ENCODE results near the gene CLMN.

The CLMN gene

GRCh38 chr14:95255013-95255412, 64.7 kb downstream of the CLMN start:
- no peak overlapping the region for H3K4me3 ChIP-seq (ENCODE audit: low read depth, low read length)
- no peak for DNase-seq (ENCODE audit: low read depth)
- TF ChIP-seq CTCF (conservative IDR thresholded peaks at IDR 0.05; ENCODE audit: low read depth, low read length) = no peak

GRCh38 chr14:95254288-95254687, 65.4 kb downstream of the CLMN start:
- no peak for DNase-seq (ENCODE audit: low read depth)
- TF ChIP-seq CTCF (conservative IDR thresholded peaks at IDR 0.05; ENCODE audit: low read depth, low read length) = no peak
- H3K4me3 ChIP-seq (ENCODE audit: low read depth, low read length) = no peak overlapping the region

- DNase-seq (ENCODE audit: low read depth) = no peak
- no peak for TF ChIP-seq CTCF (conservative IDR thresholded peaks at IDR 0.05; ENCODE audit: low read depth, low read length)
Observed at GRCh38 chr14:95253039-95253630, 66.6 kb downstream of the CLMN start.

GRCh38 chr14:95252219-95252618, 67.5 kb downstream of the CLMN start:
- DNase-seq (ENCODE audit: low read depth) = no peak
- TF ChIP-seq CTCF (conservative IDR thresholded peaks at IDR 0.05; ENCODE audit: low read depth, low read length) = no peak
- no peak overlapping the region for H3K4me3 ChIP-seq (ENCODE audit: low read depth, low read length)

More at GRCh38 chr14:95253039-95253630, 66.6 kb downstream of the CLMN start:
- H3K4me3 ChIP-seq (ENCODE audit: low read depth, low read length) = no peak overlapping the region

GRCh38 chr14:95250936-95251335, 68.8 kb downstream of the CLMN start:
- DNase-seq (ENCODE audit: low read depth) = no peak
- no peak overlapping the region for H3K4me3 ChIP-seq (ENCODE audit: low read depth, low read length)
- TF ChIP-seq CTCF (conservative IDR thresholded peaks at IDR 0.05; ENCODE audit: low read depth, low read length) = no peak

GRCh38 chr14:95250140-95250769, 69.5 kb downstream of the CLMN start:
- TF ChIP-seq CTCF (conservative IDR thresholded peaks at IDR 0.05; ENCODE audit: low read depth, low read length) = no peak
- H3K4me3 ChIP-seq (ENCODE audit: low read depth, low read length) = no peak overlapping the region
- DNase-seq (ENCODE audit: low read depth) = no peak

GRCh38 chr14:95248432-95248831, 71.3 kb downstream of the CLMN start:
- TF ChIP-seq CTCF (conservative IDR thresholded peaks at IDR 0.05; ENCODE audit: low read depth, low read length) = no peak
- DNase-seq (ENCODE audit: low read depth) = no peak
- no peak overlapping the region for H3K4me3 ChIP-seq (ENCODE audit: low read depth, low read length)

Measured in choroid plexus epithelial cell (primary cell).